Esophagus squamous epithelium (tissue), 5 donors: ENCODE data around the gene POC1A. TPM values are rescaled to one million over a fixed set of nuclear protein-coding genes. Genes with fewer than 3 reads are reported as not detected.

Experiments used
- DNase-seq: peaks from one replicate; lab custom pipeline; 2025; lab: John Stamatoyannopoulos, UW
- H3K27ac ChIP-seq, 4 donors: fragments of 200-600 bp; sonication (generic); one replicate each; pipeline ENCODE4 v1.5.1; 2016 to 2019; ENCODE audit warnings: mild to moderate bottlenecking in 1 of 4
- H3K27me3 ChIP-seq, 4 donors: fragments of 200-600 bp; sonication (generic); 1 replicate in 3 of 4; 2 replicates in 1 of 4; pipeline versions ENCODE4 v1.5.1 to v1.6.0; 2017 to 2021; ENCODE audit warnings: antibody characterized with exemption in 1 of 4
- H3K36me3 ChIP-seq, 3 donors: fragments of 200-600 bp; sonication (generic); one replicate each; pipeline ENCODE4 v1.5.1; 2016 to 2019
- H3K4me1 ChIP-seq, 3 donors: fragments of 200-600 bp; sonication (generic); one replicate each; pipeline ENCODE4 v1.5.1; 2017 to 2019
- H3K4me3 ChIP-seq, 4 donors: fragments of 200-600 bp; sonication (generic); 1 replicate in 3 of 4; 2 replicates in 1 of 4; pipeline ENCODE4 v1.5.1; 2016 to 2019; ENCODE audit warnings: mild to moderate bottlenecking in 2 of 4, moderate library complexity in 1 of 4
- H3K9me3 ChIP-seq, 3 donors: fragments of 200-600 bp; sonication (generic); one replicate each; pipeline ENCODE4 v1.5.1; 2016 to 2019
- CTCF ChIP-seq, 6 experiments: fragments of 450-650 bp in 4 of 6; fragments of 200-600 bp in 2 of 6; sonication (generic) in 2 of 6; IDR thresholded peaks; one replicate each; pipeline ENCODE4 v1.5.1; 2016 to 2019; ENCODE audit warnings: antibody characterized with exemption in 6 of 6, mild to moderate bottlenecking in 4 of 6, moderate library complexity in 4 of 6
- POLR2A ChIP-seq, 4 donors: fragments of 450-650 bp; IDR thresholded peaks; one replicate each; pipeline ENCODE4 v1.6.1; 2017; ENCODE audit warnings: antibody characterized with exemption in 4 of 4, mild to moderate bottlenecking in 4 of 4, moderate library complexity in 3 of 4
- WGBS, 2 donors: methylation state at CpG; one replicate each; pipeline ENCODE4 v1.1.5; 2018; 5-methylcytosine and 5-hydroxymethylcytosine counted together
- intact Hi-C: fragments of 100-400 bp; cut with DNase I; formaldehyde crosslinking; loops from one replicate; pipeline ENCODE4 v1.15.0; 2022
- total RNA-seq, 4 donors: library from RNA; depleted of rRNA; stranded (reverse); fragments of >200 nt; gene quantifications; one replicate each; pipeline ENCODE4 v1.1.0, GENCODE V29; 2016
- donor health status: DM: yes; HTN: yes; CAD: no.

Gene POC1A
- total RNA-seq, 4 donors from 2014 or later, result 2.7 to 10.3 (median 4.8) TPM

GRCh38 chr3:52146811-52147210 lies 7.4 kb downstream of the POC1A start:
- H3K4me3 ChIP-seq, result no peak overlapping the region
- no peak overlapping the region for H3K27ac ChIP-seq
- H3K4me1 ChIP-seq, result peaks cover 0 to 14% (median 0%) of the 10 kb centered on the region in 3 donors
- intact Hi-C loops, result no loop called here
- DNase-seq, result no peak
- no peak for TF ChIP-seq POLR2A (IDR thresholded peaks at IDR 0.05)
- no peak for TF ChIP-seq CTCF (IDR thresholded peaks at IDR 0.05)
- H3K36me3 ChIP-seq, result peaks cover 0 to 21% (median 5%) of the 10 kb centered on the region in 3 donors
- WGBS, 2 donors, result 88 to 96% methylated on average over 10 to 12 of the region's 13 CpGs
- no peaks in the 10 kb centered on the region for H3K9me3 ChIP-seq
- H3K27me3 ChIP-seq, result no peaks in the 10 kb centered on the region

GRCh38 chr3:52146189-52146588 lies 8.0 kb downstream of the POC1A start:
- peaks cover 0 to 14% (median 0%) of the 10 kb centered on the region in 3 donors for H3K4me1 ChIP-seq
- intact Hi-C loops, result no loop called here
- no peak for DNase-seq

GRCh38 chr3:52145736-52146110 lies 8.5 kb downstream of the POC1A start:
- H3K9me3 ChIP-seq, result no peaks in the 10 kb centered on the region
- H3K27ac ChIP-seq, result no peak overlapping the region
- H3K4me1 ChIP-seq, result peaks cover 0 to 14% (median 0%) of the 10 kb centered on the region in 3 donors
- WGBS, 2 donors, result 85 to 100% methylated on average over 4 to 5 of the region's 8 CpGs
- intact Hi-C loops, result no loop called here
- H3K36me3 ChIP-seq, result peaks cover 0 to 21% (median 5%) of the 10 kb centered on the region in 3 donors
- DNase-seq, result no peak
- no peaks in the 10 kb centered on the region for H3K27me3 ChIP-seq
- no peak overlapping the region for H3K4me3 ChIP-seq
- no peak for TF ChIP-seq POLR2A (IDR thresholded peaks at IDR 0.05)
- TF ChIP-seq CTCF (IDR thresholded peaks at IDR 0.05), result no peak

More at GRCh38 chr3:52146189-52146588, 8.0 kb downstream of the POC1A start:
- H3K27me3 ChIP-seq, result no peaks in the 10 kb centered on the region
- no peak overlapping the region for H3K27ac ChIP-seq
- TF ChIP-seq CTCF (IDR thresholded peaks at IDR 0.05) (no peak), POLR2A (IDR thresholded peaks at IDR 0.05) (no peak)
- H3K9me3 ChIP-seq, result no peaks in the 10 kb centered on the region
- no peak overlapping the region for H3K4me3 ChIP-seq
- H3K36me3 ChIP-seq, result peaks cover 0 to 21% (median 5%) of the 10 kb centered on the region in 3 donors
- 100% methylated on average over 1 of the region's 1 CpG for WGBS, 2 donors

- WGBS, 2 donors, result 83 to 87% methylated on average over 7 of the region's 11 CpGs
Observed at GRCh38 chr3:52144796-52145735, 9.2 kb downstream of the POC1A start.

More at GRCh38 chr3:52144796-52145735, 9.2 kb downstream of the POC1A start:
- Histone ChIP-seq H3K4me1 (peaks cover 0 to 14% (median 0%) of the 10 kb centered on the region in 3 donors), H3K4me3 (no peak overlapping the region), H3K9me3 (no peaks in the 10 kb centered on the region), H3K36me3 (peaks cover 0 to 21% (median 5%) of the 10 kb centered on the region in 3 donors), H3K27ac (no peak overlapping the region), H3K27me3 (no peaks in the 10 kb centered on the region)
- no peak for TF ChIP-seq CTCF (IDR thresholded peaks at IDR 0.05)
- TF ChIP-seq POLR2A (IDR thresholded peaks at IDR 0.05), result no peak
- no peak for DNase-seq
- intact Hi-C loops, result loop anchor here (5.0 kb wide), 1 partner anchor 143 kb away; no protein-coding TSS in a partner anchor
